Measurements from ENCODE around the gene HIVEP2. TPM values are rescaled to one million over a fixed set of nuclear protein-coding genes. Genes with fewer than 3 reads are reported as not detected.

Gene HIVEP2
- total and polyA plus RNA-seq, 9 donors: 8.4 to 58.9 (median 32.1) TPM

- H3K27ac ChIP-seq: no peak overlapping the region
- TF ChIP-seq POLR2A (IDR thresholded peaks at IDR 0.05) (no peak), EP300 (IDR thresholded peaks at IDR 0.05) (no peak), CTCF (IDR thresholded peaks at IDR 0.05) (no peak)
- 94 to 98% (median 97%) methylated on average over 1 of the region's 1 CpG for WGBS, 3 donors
- no peaks in the 10 kb centered on the region for H3K36me3 ChIP-seq
- H3K27me3 ChIP-seq: no peaks in the 10 kb centered on the region
- no peak overlapping the region for H3K4me3 ChIP-seq
- no peak for DNase-seq
- intact Hi-C loops (cut with DNase I): no loop called here
- H3K4me1 ChIP-seq (ENCODE audit: insufficient read depth): peaks cover 10% of the 10 kb centered on the region
- H3K9me3 ChIP-seq: no peaks in the 10 kb centered on the region
Measured at GRCh38 chr6:142825760-142826159, 119.2 kb downstream of the HIVEP2 start.

GRCh38 chr6:142824426-142824825, 120.5 kb downstream of the HIVEP2 start:
- WGBS, 3 donors: 28 to 41% (median 30%) methylated on average over 3 of the region's 3 CpGs

GRCh38 chr6:142823256-142823902, 121.6 kb downstream of the HIVEP2 start:
- TF ChIP-seq POLR2A (IDR thresholded peaks at IDR 0.05) (no peak), CTCF (IDR thresholded peaks at IDR 0.05) (no peak), EP300 (IDR thresholded peaks at IDR 0.05) (no peak)
- Histone ChIP-seq H3K27ac (no peak overlapping the region), H3K4me1 (ENCODE audit: insufficient read depth) (peaks cover 12% of the 10 kb centered on the region), H3K36me3 (no peaks in the 10 kb centered on the region), H3K27me3 (no peaks in the 10 kb centered on the region), H3K4me3 (no peak overlapping the region), H3K9me3 (no peaks in the 10 kb centered on the region)
- intact Hi-C loops (cut with DNase I): no loop called here
- DNase-seq: no peak
- WGBS, 3 donors: 84 to 86% (median 86%) methylated on average over 10 of the region's 10 CpGs

More at GRCh38 chr6:142824426-142824825, 120.5 kb downstream of the HIVEP2 start:
- Histone ChIP-seq H3K4me3 (no peak overlapping the region), H3K36me3 (no peaks in the 10 kb centered on the region), H3K9me3 (no peaks in the 10 kb centered on the region), H3K27me3 (no peaks in the 10 kb centered on the region), H3K27ac (no peak overlapping the region), H3K4me1 (ENCODE audit: insufficient read depth) (peaks cover 12% of the 10 kb centered on the region)
- intact Hi-C loops (cut with DNase I): no loop called here
- no peak for TF ChIP-seq CTCF (IDR thresholded peaks at IDR 0.05)
- no peak for TF ChIP-seq EP300 (IDR thresholded peaks at IDR 0.05)
- no peak for TF ChIP-seq POLR2A (IDR thresholded peaks at IDR 0.05)
- DNase-seq: no peak

GRCh38 chr6:142822842-142823241, 122.1 kb downstream of the HIVEP2 start:
- H3K4me1 ChIP-seq (ENCODE audit: insufficient read depth): peaks cover 12% of the 10 kb centered on the region
- 69 to 76% (median 73%) methylated on average over 3 of the region's 3 CpGs for WGBS, 3 donors
- intact Hi-C loops (cut with DNase I): no loop called here

More at GRCh38 chr6:142822842-142823241, 122.1 kb downstream of the HIVEP2 start:
- DNase-seq: no peak
- no peaks in the 10 kb centered on the region for H3K9me3 ChIP-seq
- no peaks in the 10 kb centered on the region for H3K36me3 ChIP-seq
- no peak overlapping the region for H3K4me3 ChIP-seq
- no peaks in the 10 kb centered on the region for H3K27me3 ChIP-seq
- TF ChIP-seq EP300 (IDR thresholded peaks at IDR 0.05) (no peak), CTCF (IDR thresholded peaks at IDR 0.05) (no peak), POLR2A (IDR thresholded peaks at IDR 0.05) (no peak)
- no peak overlapping the region for H3K27ac ChIP-seq
